ENCODE data around the gene PTPRN. TPM values are rescaled to one million over a fixed set of nuclear protein-coding genes. Genes with fewer than 3 reads are reported as not detected.
"Not testable (repeated sequence)": the region's sequence is repeated elsewhere in the genome, so short reads cannot be mapped to it uniquely, and the experiment has no call there.

The PTPRN gene
- total RNA-seq, 1 donor from 2014 or later = 0.75 TPM

DNA sequence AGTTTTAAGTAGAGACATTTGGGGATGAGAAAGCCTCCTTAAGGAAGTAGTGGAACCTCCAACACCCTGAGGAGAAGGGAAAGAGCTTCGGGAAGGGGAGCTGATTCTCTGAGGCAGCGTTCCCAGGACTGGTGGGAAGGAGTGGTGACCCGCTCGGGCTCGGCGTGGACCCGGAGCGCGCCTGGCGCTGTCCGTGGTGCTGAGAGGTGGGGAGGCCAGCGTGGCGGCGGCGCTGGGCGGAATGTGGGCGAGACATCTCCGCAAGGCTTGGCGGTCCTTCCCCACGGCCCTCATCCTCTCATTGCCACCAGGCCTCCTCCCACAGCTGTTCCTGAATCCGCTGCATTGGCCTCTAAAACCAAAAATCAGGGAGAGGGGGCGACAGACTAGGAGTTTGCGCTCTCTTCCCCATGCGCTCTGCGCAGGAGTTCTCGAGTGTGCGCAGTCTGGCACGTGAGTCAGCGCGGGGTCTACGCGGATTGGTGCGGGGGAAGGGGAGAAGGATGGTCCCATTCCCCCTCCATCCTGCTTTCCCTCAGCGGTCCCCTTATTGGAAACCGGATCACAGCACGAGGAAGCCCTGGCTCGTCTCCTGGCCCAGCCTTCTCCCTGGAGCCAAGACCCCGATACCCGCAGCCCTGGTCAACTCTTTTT lies 22.5 kb upstream of the PTPRN start:
- DNase-seq (ENCODE audit: low read depth) = no peak
- no peak overlapping the region for H3K4me3 ChIP-seq (ENCODE audit: low read depth, low read length)
- TF ChIP-seq, protein P1, sequence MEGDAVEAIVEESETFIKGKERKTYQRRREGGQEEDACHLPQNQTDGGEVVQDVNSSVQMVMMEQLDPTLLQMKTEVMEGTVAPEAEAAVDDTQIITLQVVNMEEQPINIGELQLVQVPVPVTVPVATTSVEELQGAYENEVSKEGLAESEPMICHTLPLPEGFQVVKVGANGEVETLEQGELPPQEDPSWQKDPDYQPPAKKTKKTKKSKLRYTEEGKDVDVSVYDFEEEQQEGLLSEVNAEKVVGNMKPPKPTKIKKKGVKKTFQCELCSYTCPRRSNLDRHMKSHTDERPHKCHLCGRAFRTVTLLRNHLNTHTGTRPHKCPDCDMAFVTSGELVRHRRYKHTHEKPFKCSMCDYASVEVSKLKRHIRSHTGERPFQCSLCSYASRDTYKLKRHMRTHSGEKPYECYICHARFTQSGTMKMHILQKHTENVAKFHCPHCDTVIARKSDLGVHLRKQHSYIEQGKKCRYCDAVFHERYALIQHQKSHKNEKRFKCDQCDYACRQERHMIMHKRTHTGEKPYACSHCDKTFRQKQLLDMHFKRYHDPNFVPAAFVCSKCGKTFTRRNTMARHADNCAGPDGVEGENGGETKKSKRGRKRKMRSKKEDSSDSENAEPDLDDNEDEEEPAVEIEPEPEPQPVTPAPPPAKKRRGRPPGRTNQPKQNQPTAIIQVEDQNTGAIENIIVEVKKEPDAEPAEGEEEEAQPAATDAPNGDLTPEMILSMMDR (conservative IDR thresholded peaks at IDR 0.05; ENCODE audit: low read depth, low read length) = no peak

DNA sequence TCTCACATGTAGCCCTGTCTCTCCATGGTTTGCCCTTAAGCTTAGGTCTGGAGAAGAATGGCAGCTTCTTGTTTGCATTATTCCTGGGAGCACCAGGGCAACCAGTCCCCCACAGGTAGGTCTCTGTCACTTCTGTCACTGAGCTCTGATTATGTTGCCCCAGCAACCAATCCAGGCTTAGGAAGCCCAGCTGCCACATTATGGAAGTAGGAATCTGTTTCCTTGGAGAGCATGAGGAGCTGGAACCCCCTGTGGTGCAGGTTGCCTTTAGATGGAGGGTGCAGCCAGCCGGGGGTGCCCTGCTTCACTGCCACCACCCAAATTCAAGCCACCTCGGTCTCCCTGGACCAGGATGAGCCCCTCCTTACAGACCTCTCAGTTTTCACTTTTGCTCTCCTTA lies 18.5 kb upstream of the PTPRN start:
- DNase-seq (ENCODE audit: low read depth) = no peak
- H3K4me3 ChIP-seq (ENCODE audit: low read depth, low read length) = no peak overlapping the region
- TF ChIP-seq, protein P1 (conservative IDR thresholded peaks at IDR 0.05; ENCODE audit: low read depth, low read length) = no peak

DNA sequence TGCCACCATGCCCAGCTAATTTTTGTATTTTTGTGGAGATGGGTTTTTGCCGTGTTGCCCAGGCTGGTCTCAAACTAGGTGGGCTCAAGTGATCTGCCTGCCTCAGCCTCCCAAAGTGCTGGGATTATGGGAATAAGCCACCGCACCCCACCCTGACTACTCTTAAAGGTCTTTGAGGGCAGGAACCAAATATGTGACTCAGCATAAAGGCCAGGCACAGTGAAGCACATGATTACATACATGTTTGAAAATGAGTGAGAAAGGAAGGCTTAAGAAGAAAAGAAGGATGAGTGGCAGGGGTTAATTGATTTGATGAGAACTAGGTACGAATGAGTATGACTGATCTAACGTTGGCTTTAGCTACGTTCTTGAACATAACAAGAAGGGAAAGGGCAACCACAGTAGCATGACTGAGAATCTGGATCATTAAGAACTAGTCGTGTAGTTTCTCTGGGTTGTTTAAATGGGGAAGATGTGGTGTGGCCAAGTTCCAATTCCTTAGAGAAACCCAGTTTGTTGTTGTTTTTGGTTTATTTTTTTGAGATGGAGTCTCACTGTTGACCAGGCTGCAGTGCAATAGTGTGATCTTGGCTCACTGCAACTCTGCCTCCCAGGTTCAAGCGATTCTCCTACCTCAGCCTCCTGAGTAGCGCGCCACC lies 16.6 kb upstream of the PTPRN start:
- TF ChIP-seq, protein P1 (conservative IDR thresholded peaks at IDR 0.05; ENCODE audit: low read depth, low read length) = no peak
- no peak overlapping the region for H3K4me3 ChIP-seq (ENCODE audit: low read depth, low read length)
- no peak for DNase-seq (ENCODE audit: low read depth)

DNA sequence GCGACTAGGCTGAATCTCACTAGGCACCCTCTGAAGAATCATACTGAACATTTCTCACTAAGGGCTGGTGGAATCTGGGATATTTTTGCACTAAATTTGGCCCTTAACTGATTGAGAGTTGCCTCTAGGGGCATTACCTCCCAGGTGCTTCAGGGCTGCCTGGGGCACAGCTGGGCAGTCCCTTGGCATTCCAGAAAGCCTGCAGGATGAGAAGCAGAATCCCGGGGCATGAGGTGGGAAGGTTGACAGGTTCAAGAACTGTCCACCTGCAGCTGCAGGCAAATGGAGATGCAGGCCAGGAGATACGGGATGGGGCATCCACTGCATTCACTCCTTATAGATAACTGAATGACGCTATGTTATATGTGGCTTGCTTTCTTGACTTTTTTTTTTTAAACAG lies 15.9 kb upstream of the PTPRN start:
- no peak overlapping the region for H3K4me3 ChIP-seq (ENCODE audit: low read depth, low read length)
- TF ChIP-seq, protein P1 (conservative IDR thresholded peaks at IDR 0.05; ENCODE audit: low read depth, low read length) = no peak
- DNase-seq (ENCODE audit: low read depth) = no peak

DNA sequence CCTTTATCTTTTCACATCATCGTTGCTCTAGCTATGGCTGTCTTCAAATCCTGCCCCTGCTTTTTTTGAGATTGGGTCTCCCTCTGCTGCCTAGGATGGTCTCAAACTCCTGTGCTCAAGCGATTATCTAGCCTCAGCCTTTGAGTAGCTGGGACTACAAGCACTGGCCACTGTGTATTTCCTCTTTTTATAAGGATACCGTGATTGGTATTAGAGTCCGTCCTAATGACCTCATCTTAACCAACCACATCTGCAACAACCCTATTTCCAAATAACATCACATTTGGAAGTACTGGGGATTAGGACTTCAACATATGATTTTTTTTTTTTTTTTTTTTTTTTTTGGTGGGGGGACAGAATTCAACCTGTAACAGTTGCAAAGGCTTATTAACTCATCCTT lies 14.2 kb upstream of the PTPRN start:
- DNase-seq (ENCODE audit: low read depth) = no peak
- TF ChIP-seq, protein P1 (conservative IDR thresholded peaks at IDR 0.05; ENCODE audit: low read depth, low read length) = no peak
- no peak overlapping the region for H3K4me3 ChIP-seq (ENCODE audit: low read depth, low read length)

DNA sequence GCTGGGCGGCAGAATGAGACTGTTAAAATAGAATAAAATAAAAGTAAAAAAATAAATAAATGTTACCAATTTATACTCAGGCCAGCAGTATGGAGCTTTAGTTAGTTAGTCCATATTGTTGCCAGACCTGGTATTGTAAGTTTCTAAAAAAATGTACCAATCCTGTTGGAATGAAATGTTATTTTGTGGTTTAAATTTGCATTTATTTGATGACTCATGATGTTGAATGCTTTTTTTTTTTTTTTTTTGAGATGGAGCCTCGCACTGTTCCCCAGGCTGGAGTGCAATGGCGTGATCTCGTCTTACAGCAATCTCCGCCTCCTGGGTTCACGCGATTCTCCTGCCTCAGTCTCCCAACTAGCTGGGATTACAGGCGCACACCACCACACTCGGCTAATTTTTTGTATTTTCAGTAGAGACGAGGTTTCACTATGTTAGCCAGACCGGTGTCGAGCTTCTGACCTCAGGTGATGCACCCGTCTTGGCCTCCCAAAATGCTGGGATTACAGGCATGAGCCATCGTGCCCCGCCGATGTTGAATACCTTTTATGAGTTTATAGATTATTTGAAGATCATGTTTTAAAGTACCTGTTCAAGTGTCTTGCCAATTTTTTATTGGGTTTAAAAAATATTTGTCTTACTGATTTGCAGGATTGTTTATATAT lies 5.7 kb upstream of the PTPRN start:
- TF ChIP-seq, protein P1 (conservative IDR thresholded peaks at IDR 0.05; ENCODE audit: low read depth, low read length) = no peak
- no peak for DNase-seq (ENCODE audit: low read depth)
- H3K4me3 ChIP-seq (ENCODE audit: low read depth, low read length) = no peak overlapping the region

DNA sequence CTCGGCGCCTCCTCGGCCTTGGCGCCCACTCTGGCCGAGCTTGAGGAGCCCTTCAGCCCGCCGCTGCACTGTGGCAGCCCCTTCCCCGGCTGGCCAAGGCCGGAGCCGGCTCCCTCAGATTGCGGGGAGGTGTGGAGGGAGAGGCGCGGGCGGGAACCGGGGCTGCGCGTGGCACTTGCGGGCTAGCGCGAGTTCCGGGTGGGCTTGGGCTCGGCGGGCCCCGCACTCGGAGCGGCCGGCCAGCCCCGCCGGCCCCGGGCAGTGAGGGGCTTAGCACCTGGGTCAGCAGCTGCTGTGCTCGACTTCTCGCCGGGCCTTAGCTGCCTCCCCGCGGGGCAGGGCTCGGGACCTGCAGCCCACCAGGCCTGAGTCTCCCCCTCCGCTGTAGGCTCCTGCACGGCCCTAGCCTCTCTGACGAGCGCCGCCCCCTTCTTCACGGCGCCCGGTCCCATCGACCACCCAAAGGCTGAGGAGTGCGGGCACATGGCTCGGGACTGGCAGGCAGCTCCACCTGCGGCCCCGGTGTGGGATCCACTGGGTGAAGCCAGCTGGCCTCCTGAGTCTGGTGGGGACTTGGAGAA lies 3.6 kb upstream of the PTPRN start:
- not testable (repeated sequence) for DNase-seq (ENCODE audit: low read depth); H3K4me3 ChIP-seq (ENCODE audit: low read depth, low read length)
